HFFc6 (cell line): ENCODE measurements around the gene LMF1. TPM values are rescaled to one million over a fixed set of nuclear protein-coding genes. Genes with fewer than 3 reads are reported as not detected.

Experiments
- DNase-seq: peaks from one replicate; pipeline ENCODE4 v3.0.0-alpha.2; 2018
- H3K27ac Mint-ChIP-seq: 2 replicates; pipeline ENCODE4 v1.8.0; 2020; ENCODE audit warnings: mild to moderate bottlenecking, mixed read lengths
- H3K27me3 Mint-ChIP-seq: 2 replicates; pipeline ENCODE4 v1.8.0; 2021; ENCODE audit warnings: mild to moderate bottlenecking, moderate library complexity, mixed read lengths; ENCODE audit not compliant: insufficient read depth
- H3K36me3 Mint-ChIP-seq: 2 replicates; pipeline ENCODE4 v1.8.0; 2021; ENCODE audit warnings: low read depth, mixed read lengths
- H3K4me1 Mint-ChIP-seq: 2 replicates; pipeline ENCODE4 v1.8.0; 2020; ENCODE audit warnings: low read depth, mixed read lengths
- H3K4me3 Mint-ChIP-seq: 2 replicates; pipeline ENCODE4 v1.8.0; 2020; ENCODE audit warnings: mild to moderate bottlenecking, moderate library complexity, mixed read lengths
- H3K9me3 Mint-ChIP-seq: 2 replicates; pipeline ENCODE4 v1.8.0; 2020; ENCODE audit warnings: mild to moderate bottlenecking, mixed read lengths
- CTCF ChIP-seq: fragments of 200-600 bp; sonication (generic); IDR thresholded peaks from 2 replicates; pipeline ENCODE4 v1.5.0; 2021; ENCODE audit warnings: antibody characterized with exemption, mild to moderate bottlenecking
- total RNA-seq, 6 experiments: library from RNA; stranded (reverse); fragmentation: NEBNext Ultra II Directional; extraction: Animal tissue kit (Norgen Biotek cat#: 25700); gene quantifications; 2 replicates in 1 of 6; 3 replicates in 5 of 6; pipeline ENCODE4 v1.2.3, GENCODE V29; 2021

Gene LMF1
- total RNA-seq, 6 experiments from 2014 or later: 10.9 to 19.3 (median 14.2) TPM

- no peak for DNase-seq
- peaks cover 34% of the 10 kb centered on the region for H3K36me3 Mint-ChIP-seq
- TF ChIP-seq CTCF: no peak
- H3K9me3 Mint-ChIP-seq: peaks cover 31% of the 10 kb centered on the region
- no peaks in the 10 kb centered on the region for H3K4me1 Mint-ChIP-seq
- H3K27ac Mint-ChIP-seq: no peak overlapping the region
- H3K4me3 Mint-ChIP-seq: no peak overlapping the region
- H3K27me3 Mint-ChIP-seq: no peaks in the 10 kb centered on the region
These were observed 59.7 kb downstream of the LMF1 start for GRCh38 chr16:911101-911500.

DNA sequence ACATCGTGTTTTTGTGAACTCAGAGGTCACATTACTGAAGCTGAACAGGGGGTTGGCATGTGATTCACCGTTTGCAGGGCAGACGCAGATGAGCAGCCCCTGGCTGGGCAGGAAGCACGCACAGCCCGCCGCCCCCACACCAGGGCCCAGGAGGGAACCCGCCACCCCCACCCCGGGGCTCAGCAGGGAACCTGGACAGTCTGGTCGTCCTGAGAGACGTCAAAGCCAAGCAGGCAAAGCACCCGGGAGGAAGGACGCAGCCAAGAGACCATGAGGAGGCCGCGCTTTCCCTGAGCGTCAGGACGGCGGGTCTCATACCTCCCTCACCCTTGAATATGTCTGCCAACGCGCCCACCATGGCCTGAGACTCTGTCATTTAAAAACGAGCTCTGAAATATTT, 60.6 kb downstream of the LMF1 start:
- H3K27ac Mint-ChIP-seq: no peak overlapping the region
- no peak for DNase-seq
- no peak overlapping the region for H3K4me3 Mint-ChIP-seq
- no peaks in the 10 kb centered on the region for H3K4me1 Mint-ChIP-seq
- H3K27me3 Mint-ChIP-seq: no peaks in the 10 kb centered on the region
- H3K36me3 Mint-ChIP-seq: peaks cover 43% of the 10 kb centered on the region
- no peak for TF ChIP-seq CTCF
- peaks cover 40% of the 10 kb centered on the region for H3K9me3 Mint-ChIP-seq

- no peak for DNase-seq
- Mint-ChIP-seq H3K9me3 (peaks cover 37% of the 10 kb centered on the region), H3K27ac (no peak overlapping the region), H3K27me3 (no peaks in the 10 kb centered on the region), H3K4me3 (no peak overlapping the region), H3K36me3 (peaks cover 45% of the 10 kb centered on the region), H3K4me1 (no peaks in the 10 kb centered on the region)
- TF ChIP-seq CTCF: no peak
These were observed 61.3 kb downstream of the LMF1 start for GRCh38 chr16:909281-910000.

- Mint-ChIP-seq H3K27me3 (no peaks in the 10 kb centered on the region), H3K36me3 (peaks cover 45% of the 10 kb centered on the region), H3K4me3 (no peak overlapping the region), H3K27ac (no peak overlapping the region), H3K9me3 (peaks cover 37% of the 10 kb centered on the region), H3K4me1 (no peaks in the 10 kb centered on the region)
- TF ChIP-seq CTCF: no peak
- no peak for DNase-seq
These were observed 62.1 kb downstream of the LMF1 start for GRCh38 chr16:908526-909155.

DNA sequence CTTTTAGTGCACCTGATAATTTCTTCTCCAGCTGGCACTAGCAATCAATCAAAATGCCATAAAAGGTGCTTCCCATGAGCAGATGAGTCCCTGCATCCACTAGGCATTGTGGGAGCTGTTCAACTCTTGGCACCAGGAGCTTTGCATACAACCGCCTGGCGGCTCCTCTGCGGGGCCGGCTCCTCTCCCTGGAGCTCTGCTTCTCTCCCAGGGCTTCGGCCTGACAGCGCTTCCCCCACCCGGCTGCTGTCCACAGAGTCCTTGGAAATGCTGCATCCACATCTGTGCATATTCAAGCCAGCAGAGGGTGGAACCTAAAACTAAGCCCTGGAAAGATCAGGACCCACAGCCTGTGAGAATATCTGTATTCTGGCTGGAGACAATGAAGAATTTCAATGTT, 62.9 kb downstream of the LMF1 start:
- Mint-ChIP-seq H3K27me3 (no peaks in the 10 kb centered on the region), H3K9me3 (peaks cover 37% of the 10 kb centered on the region), H3K4me3 (no peak overlapping the region), H3K27ac (no peak overlapping the region), H3K36me3 (peaks cover 45% of the 10 kb centered on the region), H3K4me1 (no peaks in the 10 kb centered on the region)
- TF ChIP-seq CTCF: no peak
- DNase-seq: no peak
